ENCODE data around the gene HIVEP3.

HIVEP3 gene

DNA sequence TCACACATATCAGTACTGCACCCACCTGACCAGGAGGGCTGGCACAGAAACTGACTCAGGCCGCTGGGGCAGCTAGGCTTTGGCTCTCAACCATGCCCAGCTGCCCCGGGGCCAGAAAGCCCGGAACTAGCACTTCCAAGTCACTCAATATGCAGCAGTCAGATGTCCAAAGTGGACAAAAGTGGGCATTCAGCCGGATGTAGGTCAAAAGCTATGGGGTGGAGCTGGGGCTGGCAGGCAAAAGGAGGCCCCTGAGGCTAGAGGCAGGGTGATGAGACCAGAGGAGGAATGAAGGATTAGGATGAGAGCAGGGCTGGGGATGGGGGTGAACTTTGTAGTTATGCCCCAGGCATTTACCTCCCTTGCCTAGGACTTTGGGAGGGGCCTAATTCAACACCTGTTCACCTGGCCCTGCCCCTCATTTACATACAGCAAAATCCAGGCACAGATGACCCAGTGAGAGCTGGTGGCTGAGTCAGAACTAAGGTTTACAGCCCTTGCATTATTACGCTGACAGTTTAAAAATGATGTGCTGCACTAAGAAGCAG lies 403.5 kb downstream of the HIVEP3 start:
- no peaks in the 10 kb centered on the region for H3K4me1 ChIP-seq (ENCODE audit: control insufficient read depth, insufficient read depth, low read length)
- TF ChIP-seq IKZF3 (tag by site-specific recombination; IDR thresholded peaks at IDR 0.05) (no peak), ZFP69B (tag by site-specific recombination; IDR thresholded peaks at IDR 0.05) (no peak), YY1 (tag by site-specific recombination; IDR thresholded peaks at IDR 0.05) (no peak), ZIC2 (tag by site-specific recombination; IDR thresholded peaks at IDR 0.05) (no peak), ZNF24 (tag by site-specific recombination; IDR thresholded peaks at IDR 0.05) (no peak), KLF1 (tag by site-specific recombination; IDR thresholded peaks at IDR 0.05) (no peak), ZNF133 (tag by site-specific recombination; IDR thresholded peaks at IDR 0.05) (no peak), FEZF1 (tag by site-specific recombination; IDR thresholded peaks at IDR 0.05) (no peak)
- TF ChIP-seq, protein P1, sequence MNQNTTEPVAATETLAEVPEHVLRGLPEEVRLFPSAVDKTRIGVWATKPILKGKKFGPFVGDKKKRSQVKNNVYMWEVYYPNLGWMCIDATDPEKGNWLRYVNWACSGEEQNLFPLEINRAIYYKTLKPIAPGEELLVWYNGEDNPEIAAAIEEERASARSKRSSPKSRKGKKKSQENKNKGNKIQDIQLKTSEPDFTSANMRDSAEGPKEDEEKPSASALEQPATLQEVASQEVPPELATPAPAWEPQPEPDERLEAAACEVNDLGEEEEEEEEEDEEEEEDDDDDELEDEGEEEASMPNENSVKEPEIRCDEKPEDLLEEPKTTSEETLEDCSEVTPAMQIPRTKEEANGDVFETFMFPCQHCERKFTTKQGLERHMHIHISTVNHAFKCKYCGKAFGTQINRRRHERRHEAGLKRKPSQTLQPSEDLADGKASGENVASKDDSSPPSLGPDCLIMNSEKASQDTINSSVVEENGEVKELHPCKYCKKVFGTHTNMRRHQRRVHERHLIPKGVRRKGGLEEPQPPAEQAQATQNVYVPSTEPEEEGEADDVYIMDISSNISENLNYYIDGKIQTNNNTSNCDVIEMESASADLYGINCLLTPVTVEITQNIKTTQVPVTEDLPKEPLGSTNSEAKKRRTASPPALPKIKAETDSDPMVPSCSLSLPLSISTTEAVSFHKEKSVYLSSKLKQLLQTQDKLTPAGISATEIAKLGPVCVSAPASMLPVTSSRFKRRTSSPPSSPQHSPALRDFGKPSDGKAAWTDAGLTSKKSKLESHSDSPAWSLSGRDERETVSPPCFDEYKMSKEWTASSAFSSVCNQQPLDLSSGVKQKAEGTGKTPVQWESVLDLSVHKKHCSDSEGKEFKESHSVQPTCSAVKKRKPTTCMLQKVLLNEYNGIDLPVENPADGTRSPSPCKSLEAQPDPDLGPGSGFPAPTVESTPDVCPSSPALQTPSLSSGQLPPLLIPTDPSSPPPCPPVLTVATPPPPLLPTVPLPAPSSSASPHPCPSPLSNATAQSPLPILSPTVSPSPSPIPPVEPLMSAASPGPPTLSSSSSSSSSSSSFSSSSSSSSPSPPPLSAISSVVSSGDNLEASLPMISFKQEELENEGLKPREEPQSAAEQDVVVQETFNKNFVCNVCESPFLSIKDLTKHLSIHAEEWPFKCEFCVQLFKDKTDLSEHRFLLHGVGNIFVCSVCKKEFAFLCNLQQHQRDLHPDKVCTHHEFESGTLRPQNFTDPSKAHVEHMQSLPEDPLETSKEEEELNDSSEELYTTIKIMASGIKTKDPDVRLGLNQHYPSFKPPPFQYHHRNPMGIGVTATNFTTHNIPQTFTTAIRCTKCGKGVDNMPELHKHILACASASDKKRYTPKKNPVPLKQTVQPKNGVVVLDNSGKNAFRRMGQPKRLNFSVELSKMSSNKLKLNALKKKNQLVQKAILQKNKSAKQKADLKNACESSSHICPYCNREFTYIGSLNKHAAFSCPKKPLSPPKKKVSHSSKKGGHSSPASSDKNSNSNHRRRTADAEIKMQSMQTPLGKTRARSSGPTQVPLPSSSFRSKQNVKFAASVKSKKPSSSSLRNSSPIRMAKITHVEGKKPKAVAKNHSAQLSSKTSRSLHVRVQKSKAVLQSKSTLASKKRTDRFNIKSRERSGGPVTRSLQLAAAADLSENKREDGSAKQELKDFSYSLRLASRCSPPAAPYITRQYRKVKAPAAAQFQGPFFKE (tag by site-specific recombination; IDR thresholded peaks at IDR 0.05; ENCODE audit: borderline replicate concordance): no peak
- TF ChIP-seq, protein P2, sequence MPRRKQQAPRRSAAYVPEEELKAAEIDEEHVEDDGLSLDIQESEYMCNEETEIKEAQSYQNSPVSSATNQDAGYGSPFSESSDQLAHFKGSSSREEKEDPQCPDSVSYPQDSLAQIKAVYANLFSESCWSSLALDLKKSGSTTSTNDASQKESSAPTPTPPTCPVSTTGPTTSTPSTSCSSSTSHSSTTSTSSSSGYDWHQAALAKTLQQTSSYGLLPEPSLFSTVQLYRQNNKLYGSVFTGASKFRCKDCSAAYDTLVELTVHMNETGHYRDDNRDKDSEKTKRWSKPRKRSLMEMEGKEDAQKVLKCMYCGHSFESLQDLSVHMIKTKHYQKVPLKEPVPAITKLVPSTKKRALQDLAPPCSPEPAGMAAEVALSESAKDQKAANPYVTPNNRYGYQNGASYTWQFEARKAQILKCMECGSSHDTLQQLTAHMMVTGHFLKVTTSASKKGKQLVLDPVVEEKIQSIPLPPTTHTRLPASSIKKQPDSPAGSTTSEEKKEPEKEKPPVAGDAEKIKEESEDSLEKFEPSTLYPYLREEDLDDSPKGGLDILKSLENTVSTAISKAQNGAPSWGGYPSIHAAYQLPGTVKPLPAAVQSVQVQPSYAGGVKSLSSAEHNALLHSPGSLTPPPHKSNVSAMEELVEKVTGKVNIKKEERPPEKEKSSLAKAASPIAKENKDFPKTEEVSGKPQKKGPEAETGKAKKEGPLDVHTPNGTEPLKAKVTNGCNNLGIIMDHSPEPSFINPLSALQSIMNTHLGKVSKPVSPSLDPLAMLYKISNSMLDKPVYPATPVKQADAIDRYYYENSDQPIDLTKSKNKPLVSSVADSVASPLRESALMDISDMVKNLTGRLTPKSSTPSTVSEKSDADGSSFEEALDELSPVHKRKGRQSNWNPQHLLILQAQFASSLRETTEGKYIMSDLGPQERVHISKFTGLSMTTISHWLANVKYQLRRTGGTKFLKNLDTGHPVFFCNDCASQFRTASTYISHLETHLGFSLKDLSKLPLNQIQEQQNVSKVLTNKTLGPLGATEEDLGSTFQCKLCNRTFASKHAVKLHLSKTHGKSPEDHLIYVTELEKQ (tag by site-specific recombination; IDR thresholded peaks at IDR 0.05; ENCODE audit: borderline replicate concordance): no peak
- TF ChIP-seq, protein P3, sequence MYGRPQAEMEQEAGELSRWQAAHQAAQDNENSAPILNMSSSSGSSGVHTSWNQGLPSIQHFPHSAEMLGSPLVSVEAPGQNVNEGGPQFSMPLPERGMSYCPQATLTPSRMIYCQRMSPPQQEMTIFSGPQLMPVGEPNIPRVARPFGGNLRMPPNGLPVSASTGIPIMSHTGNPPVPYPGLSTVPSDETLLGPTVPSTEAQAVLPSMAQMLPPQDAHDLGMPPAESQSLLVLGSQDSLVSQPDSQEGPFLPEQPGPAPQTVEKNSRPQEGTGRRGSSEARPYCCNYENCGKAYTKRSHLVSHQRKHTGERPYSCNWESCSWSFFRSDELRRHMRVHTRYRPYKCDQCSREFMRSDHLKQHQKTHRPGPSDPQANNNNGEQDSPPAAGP (tag by site-specific recombination; IDR thresholded peaks at IDR 0.05): no peak
- no peaks in the 10 kb centered on the region for H3K9me3 ChIP-seq (ENCODE audit: control insufficient read depth, insufficient read depth, low read depth, low read length)
- CTCF ChIA-PET: interaction anchor here (0.6 to 4.5 kb wide), 25 partner anchors 9 to 657 kb away, joined by 3 to 25 read pairs (median 4); partner anchors contain the start of gene EDN2
- no peaks in the 10 kb centered on the region for H3K36me3 ChIP-seq (ENCODE audit: control insufficient read depth in 2 of 2, insufficient read depth in 1 of 2, low read length in 2 of 2)
- H3K4me3 ChIP-seq (ENCODE audit: low read depth, low read length): no peak overlapping the region
- H3K27ac ChIP-seq (ENCODE audit: extremely low read depth, low read depth, low read length): no peak overlapping the region
- POLR2A ChIA-PET: no interaction called here

DNA sequence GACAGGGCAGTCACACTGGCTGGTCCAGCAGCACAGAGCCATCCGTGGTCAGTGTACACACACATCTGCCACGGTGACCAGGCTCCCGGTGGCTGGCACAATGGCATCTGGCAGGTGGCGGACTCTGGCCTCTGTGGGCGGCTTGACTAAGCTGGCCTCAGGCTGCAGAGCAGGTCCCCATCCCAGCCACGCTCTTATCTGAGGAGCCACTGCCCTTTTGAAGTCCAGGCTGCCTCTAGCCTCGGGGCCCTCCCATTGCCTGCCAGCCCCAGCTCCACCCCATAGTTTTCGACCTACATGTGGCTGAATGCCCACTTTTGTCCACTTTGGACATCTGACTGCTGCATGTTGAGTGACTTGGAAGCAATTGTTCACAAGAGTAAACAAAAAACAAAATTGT lies 404.3 kb downstream of the HIVEP3 start:
- no peak overlapping the region for H3K4me3 ChIP-seq (ENCODE audit: low read depth, low read length)
- no peak overlapping the region for H3K27ac ChIP-seq (ENCODE audit: extremely low read depth, low read depth, low read length)
- ChIA-PET POLR2A (no interaction called here), CTCF (interaction anchor here (1.0 to 4.5 kb wide), 11 partner anchors 8 to 81 kb away, joined by 3 to 25 read pairs (median 4); partner anchors contain the start of gene EDN2)
- no peaks in the 10 kb centered on the region for H3K36me3 ChIP-seq (ENCODE audit: control insufficient read depth in 2 of 2, insufficient read depth in 1 of 2, low read length in 2 of 2)
- no peaks in the 10 kb centered on the region for H3K4me1 ChIP-seq (ENCODE audit: control insufficient read depth, insufficient read depth, low read length)
- TF ChIP-seq ZNF416 (tag by site-specific recombination; IDR thresholded peaks at IDR 0.05) (no peak), MEIS1 (CRISPR knock-in tag; IDR thresholded peaks at IDR 0.05; ENCODE audit: borderline replicate concordance) (no peak), ZNF221 (tag by site-specific recombination; IDR thresholded peaks at IDR 0.05; ENCODE audit: borderline replicate concordance) (no peak), ZNF558 (tag by site-specific recombination; IDR thresholded peaks at IDR 0.05) (no peak)
- TF ChIP-seq, protein P3 (tag by site-specific recombination; IDR thresholded peaks at IDR 0.05): no peak
- H3K9me3 ChIP-seq (ENCODE audit: control insufficient read depth, insufficient read depth, low read depth, low read length): no peaks in the 10 kb centered on the region

Data from HEK293 (cell line).